ENCODE data around the gene GIT1. TPM values are rescaled to one million over a fixed set of nuclear protein-coding genes. Genes with fewer than 3 reads are reported as not detected.

The GIT1 gene
- total and polyA plus RNA-seq, 4 donors: 2.2 to 11.1 (median 4.9) TPM

- H3K27me3 ChIP-seq (ENCODE audit: control insufficient read depth in 4 of 4, insufficient read depth in 4 of 4, low read length in 3 of 4): no peaks in the 10 kb centered on the region
- WGBS: 7% methylated on average over 55 of the region's 55 CpGs
- H3K9me3 ChIP-seq (ENCODE audit: control insufficient read depth in 4 of 4, low read length in 3 of 4): no peaks in the 10 kb centered on the region
- peak overlapping the region in 1 of 2 donors; percentile 58 for H3K9ac ChIP-seq (ENCODE audit: low read depth in 1 of 2, low read length in 2 of 2)
- H3K4me1 ChIP-seq (ENCODE audit: control insufficient read depth in 4 of 4, insufficient read depth in 4 of 4, low read length in 3 of 4): peaks cover 6 to 65% (median 47%) of the 10 kb centered on the region in 4 donors
- H3K4me3 ChIP-seq (ENCODE audit: low read depth in 1 of 3, low read length in 3 of 3): peak overlapping the region; percentile 55 to 77 (median 55)
- peaks cover 0 to 13% (median 0%) of the 10 kb centered on the region in 4 donors for H3K36me3 ChIP-seq (ENCODE audit: control insufficient read depth in 4 of 4, insufficient read depth in 3 of 4, low read depth in 1 of 4, low read length in 3 of 4)
- no peak for DNase-seq (ENCODE audit: low spot score)
- H3K27ac ChIP-seq (ENCODE audit: low read depth in 1 of 2, low read length in 2 of 2): peak overlapping the region; percentile 79 to 84
- TF ChIP-seq, protein P1, sequence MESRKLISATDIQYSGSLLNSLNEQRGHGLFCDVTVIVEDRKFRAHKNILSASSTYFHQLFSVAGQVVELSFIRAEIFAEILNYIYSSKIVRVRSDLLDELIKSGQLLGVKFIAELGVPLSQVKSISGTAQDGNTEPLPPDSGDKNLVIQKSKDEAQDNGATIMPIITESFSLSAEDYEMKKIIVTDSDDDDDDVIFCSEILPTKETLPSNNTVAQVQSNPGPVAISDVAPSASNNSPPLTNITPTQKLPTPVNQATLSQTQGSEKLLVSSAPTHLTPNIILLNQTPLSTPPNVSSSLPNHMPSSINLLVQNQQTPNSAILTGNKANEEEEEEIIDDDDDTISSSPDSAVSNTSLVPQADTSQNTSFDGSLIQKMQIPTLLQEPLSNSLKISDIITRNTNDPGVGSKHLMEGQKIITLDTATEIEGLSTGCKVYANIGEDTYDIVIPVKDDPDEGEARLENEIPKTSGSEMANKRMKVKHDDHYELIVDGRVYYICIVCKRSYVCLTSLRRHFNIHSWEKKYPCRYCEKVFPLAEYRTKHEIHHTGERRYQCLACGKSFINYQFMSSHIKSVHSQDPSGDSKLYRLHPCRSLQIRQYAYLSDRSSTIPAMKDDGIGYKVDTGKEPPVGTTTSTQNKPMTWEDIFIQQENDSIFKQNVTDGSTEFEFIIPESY (IDR thresholded peaks at IDR 0.05): no peak
- TF ChIP-seq RAD21 (IDR thresholded peaks at IDR 0.05) (peak in 1 of 2 donors; percentile 13), YY1 (IDR thresholded peaks at IDR 0.05) (peak; percentile 45), FOXA1 (IDR thresholded peaks at IDR 0.05) (no peak), RXRA (IDR thresholded peaks at IDR 0.05) (peak; percentile 54 to 68), TAF1 (conservative IDR thresholded peaks at IDR 0.05) (no peak), FOXA2 (IDR thresholded peaks at IDR 0.05) (no peak), JUND (IDR thresholded peaks at IDR 0.05) (no peak), SP1 (IDR thresholded peaks at IDR 0.05) (peak; percentile 57), NR2F2 (IDR thresholded peaks at IDR 0.05) (no peak), REST (IDR thresholded peaks at IDR 0.05) (no peak), HNF4A (conservative IDR thresholded peaks at IDR 0.05) (peak; percentile 64 to 75), EGR1 (IDR thresholded peaks at IDR 0.05; ENCODE audit: low read depth in 2 of 2) (no peak), GABPA (IDR thresholded peaks at IDR 0.05 in 1 of 2, conservative IDR thresholded peaks at IDR 0.05 in 1 of 2) (no peak), HNF4G (IDR thresholded peaks at IDR 0.05) (no peak)
- TF ChIP-seq, protein P2, sequence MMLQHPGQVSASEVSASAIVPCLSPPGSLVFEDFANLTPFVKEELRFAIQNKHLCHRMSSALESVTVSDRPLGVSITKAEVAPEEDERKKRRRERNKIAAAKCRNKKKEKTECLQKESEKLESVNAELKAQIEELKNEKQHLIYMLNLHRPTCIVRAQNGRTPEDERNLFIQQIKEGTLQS (IDR thresholded peaks at IDR 0.05): no peak
- TF ChIP-seq, protein P3, sequence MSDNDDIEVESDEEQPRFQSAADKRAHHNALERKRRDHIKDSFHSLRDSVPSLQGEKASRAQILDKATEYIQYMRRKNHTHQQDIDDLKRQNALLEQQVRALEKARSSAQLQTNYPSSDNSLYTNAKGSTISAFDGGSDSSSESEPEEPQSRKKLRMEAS (IDR thresholded peaks at IDR 0.05): no peak
- TF ChIP-seq, protein P4, sequence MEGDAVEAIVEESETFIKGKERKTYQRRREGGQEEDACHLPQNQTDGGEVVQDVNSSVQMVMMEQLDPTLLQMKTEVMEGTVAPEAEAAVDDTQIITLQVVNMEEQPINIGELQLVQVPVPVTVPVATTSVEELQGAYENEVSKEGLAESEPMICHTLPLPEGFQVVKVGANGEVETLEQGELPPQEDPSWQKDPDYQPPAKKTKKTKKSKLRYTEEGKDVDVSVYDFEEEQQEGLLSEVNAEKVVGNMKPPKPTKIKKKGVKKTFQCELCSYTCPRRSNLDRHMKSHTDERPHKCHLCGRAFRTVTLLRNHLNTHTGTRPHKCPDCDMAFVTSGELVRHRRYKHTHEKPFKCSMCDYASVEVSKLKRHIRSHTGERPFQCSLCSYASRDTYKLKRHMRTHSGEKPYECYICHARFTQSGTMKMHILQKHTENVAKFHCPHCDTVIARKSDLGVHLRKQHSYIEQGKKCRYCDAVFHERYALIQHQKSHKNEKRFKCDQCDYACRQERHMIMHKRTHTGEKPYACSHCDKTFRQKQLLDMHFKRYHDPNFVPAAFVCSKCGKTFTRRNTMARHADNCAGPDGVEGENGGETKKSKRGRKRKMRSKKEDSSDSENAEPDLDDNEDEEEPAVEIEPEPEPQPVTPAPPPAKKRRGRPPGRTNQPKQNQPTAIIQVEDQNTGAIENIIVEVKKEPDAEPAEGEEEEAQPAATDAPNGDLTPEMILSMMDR (IDR thresholded peaks at IDR 0.05; ENCODE audit: low read depth, low read length, missing input control): no peak
Observed at GRCh38 chr17:29565643-29566472, 23.6 kb downstream of the GIT1 start.
